HCT116 (cell line): ENCODE measurements around the gene EN2.

Source experiments
- FOSL1 ChIP-seq: IDR thresholded peaks from 2 replicates; pipeline ENCODE4 v1.6.1; 2012; ENCODE audit warnings: low read depth
- TF ChIP-seq, protein P1 (sequence below): IDR thresholded peaks from 2 replicates; pipeline ENCODE4 v1.6.1; 2012
- TF ChIP-seq, protein P2 (sequence below), 3 experiments: fragments of 200-600 bp in 1 of 3; sonication (generic) in 1 of 3; IDR thresholded peaks in 2 of 3; conservative IDR thresholded peaks in 1 of 3; 2 replicates each; pipeline ENCODE4 v1.5.1; 2012 to 2017; ENCODE audit warnings: low read depth in 2 of 3, low read length in 2 of 3, antibody characterized with exemption in 1 of 3, borderline replicate concordance in 1 of 3, control low read depth in 1 of 3, mild to moderate bottlenecking in 1 of 3, mixed read lengths in 1 of 3, mixed run types in 1 of 3, moderate library complexity in 1 of 3; ENCODE audit not compliant: insufficient read depth in 1 of 3

DNA sequence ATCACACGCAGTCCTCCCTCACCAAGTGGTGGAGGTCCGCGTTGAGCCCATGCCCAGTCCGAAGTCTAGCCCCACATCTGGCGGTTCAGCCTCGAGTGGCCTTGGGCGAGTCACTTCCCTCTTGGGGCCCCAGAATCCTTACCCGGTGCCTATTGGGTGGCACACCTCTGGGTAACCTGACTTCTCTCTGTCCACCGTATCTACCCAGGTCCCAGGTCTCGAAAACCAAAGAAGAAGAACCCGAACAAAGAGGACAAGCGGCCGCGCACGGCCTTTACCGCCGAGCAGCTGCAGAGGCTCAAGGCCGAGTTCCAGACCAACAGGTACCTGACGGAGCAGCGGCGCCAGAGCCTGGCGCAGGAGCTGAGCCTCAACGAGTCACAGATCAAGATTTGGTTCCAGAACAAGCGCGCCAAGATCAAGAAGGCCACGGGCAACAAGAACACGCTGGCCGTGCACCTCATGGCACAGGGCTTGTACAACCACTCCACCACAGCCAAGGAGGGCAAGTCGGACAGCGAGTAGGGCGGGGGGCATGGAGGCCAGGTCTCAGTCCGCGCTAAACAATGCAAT lies 4.3 kb downstream of the EN2 start:
- TF ChIP-seq, protein P1, sequence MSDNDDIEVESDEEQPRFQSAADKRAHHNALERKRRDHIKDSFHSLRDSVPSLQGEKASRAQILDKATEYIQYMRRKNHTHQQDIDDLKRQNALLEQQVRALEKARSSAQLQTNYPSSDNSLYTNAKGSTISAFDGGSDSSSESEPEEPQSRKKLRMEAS = no peak
- TF ChIP-seq, protein P2, sequence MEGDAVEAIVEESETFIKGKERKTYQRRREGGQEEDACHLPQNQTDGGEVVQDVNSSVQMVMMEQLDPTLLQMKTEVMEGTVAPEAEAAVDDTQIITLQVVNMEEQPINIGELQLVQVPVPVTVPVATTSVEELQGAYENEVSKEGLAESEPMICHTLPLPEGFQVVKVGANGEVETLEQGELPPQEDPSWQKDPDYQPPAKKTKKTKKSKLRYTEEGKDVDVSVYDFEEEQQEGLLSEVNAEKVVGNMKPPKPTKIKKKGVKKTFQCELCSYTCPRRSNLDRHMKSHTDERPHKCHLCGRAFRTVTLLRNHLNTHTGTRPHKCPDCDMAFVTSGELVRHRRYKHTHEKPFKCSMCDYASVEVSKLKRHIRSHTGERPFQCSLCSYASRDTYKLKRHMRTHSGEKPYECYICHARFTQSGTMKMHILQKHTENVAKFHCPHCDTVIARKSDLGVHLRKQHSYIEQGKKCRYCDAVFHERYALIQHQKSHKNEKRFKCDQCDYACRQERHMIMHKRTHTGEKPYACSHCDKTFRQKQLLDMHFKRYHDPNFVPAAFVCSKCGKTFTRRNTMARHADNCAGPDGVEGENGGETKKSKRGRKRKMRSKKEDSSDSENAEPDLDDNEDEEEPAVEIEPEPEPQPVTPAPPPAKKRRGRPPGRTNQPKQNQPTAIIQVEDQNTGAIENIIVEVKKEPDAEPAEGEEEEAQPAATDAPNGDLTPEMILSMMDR (IDR thresholded peaks at IDR 0.05 in 2 of 3, conservative IDR thresholded peaks at IDR 0.05 in 1 of 3; ENCODE audit: borderline replicate concordance in 1 of 3, insufficient read depth in 1 of 3, low read depth in 2 of 3, low read length in 2 of 3) = no peak
- no peak for TF ChIP-seq FOSL1
